Measurements from ENCODE around the gene AMIGO2.
"Not testable (repeated sequence)": the region's sequence is repeated elsewhere in the genome, so short reads cannot be mapped to it uniquely, and the experiment has no call there.

Gene AMIGO2, protein sequence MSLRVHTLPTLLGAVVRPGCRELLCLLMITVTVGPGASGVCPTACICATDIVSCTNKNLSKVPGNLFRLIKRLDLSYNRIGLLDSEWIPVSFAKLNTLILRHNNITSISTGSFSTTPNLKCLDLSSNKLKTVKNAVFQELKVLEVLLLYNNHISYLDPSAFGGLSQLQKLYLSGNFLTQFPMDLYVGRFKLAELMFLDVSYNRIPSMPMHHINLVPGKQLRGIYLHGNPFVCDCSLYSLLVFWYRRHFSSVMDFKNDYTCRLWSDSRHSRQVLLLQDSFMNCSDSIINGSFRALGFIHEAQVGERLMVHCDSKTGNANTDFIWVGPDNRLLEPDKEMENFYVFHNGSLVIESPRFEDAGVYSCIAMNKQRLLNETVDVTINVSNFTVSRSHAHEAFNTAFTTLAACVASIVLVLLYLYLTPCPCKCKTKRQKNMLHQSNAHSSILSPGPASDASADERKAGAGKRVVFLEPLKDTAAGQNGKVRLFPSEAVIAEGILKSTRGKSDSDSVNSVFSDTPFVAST

DNA sequence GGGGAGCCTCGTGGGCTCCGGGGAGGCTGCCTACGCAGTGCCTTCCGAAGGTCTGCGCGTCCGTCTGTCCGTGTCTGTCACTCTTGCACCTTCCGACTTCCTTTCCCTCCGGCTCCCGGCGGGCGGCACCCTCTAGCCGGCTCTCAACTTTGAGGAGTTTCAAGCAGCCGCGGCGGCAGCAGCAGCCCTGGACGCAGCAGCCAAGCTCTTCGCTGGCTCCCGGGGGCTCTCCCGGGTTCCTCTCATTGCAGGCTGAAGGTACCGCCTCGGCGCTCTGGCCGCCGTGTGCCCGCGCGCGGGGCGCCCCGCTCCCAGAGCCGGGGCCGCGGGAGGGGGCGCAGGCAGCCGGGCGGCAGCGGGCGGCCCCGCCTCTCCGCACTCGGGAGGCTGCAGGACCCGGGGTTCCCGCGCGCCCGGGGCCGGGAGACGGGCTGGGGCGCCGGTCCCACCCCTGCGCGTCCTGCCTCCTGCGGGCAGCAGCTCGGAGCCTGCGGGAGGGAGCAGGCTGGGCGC is at the start of gene AMIGO2, which contains the start of gene PCED1B:
Gene AMIGO2, minus strand, starts transcription at position 492 of the 513 bp plus-strand sequence. CDS start 957 bp downstream, outside the sequence.
Gene PCED1B, plus strand, starts transcription at position 154 of the 513 bp plus-strand sequence. CDS start 155,443 bp downstream, outside the sequence.
- DNase-seq: no peak

DNA sequence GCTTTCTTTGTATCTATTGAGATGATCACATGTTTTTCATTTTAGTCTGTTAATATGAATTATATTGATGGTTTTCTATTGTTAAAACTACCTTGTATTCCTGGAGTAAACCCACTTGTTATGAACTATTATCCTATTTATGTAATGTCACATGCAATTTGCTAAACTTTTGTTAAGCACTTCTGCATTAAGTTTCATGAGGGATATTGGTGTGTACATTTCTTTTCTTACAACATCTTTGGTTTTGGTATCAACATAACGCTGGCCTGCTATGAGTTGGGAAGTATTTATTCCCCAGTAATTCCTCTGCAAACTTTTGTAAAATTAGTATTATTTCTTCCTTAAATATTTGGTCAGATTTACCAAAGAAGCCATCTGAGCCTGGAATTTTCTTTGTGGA is 46.5 kb upstream of the AMIGO2 start:
- no peak for DNase-seq

- no peak for DNase-seq
Observed at GRCh38 chr12:47124451-47124850, 44.7 kb upstream of the AMIGO2 start.

DNA sequence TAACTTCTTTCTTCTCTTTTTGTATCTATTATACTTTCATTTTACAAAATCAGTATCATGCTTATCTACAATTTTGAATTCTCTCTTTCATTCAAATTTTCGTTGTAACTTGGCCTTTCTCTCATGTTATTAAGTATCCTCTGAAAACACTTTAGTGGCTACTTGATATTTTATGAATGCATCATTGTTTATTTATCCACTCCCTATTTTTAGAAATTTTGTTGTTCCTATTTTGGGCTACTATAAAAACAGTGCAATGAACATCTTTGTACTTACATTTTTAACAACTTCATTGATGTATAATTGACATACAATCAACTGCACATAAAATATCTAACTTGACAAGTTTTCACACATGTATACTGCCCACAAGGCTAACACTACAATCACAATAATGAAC is 44.0 kb upstream of the AMIGO2 start:
- DNase-seq: no peak

- DNase-seq: no peak
Observed at GRCh38 chr12:47122602-47123001, 42.8 kb upstream of the AMIGO2 start.

GRCh38 chr12:47121146-47121545 is 41.4 kb upstream of the AMIGO2 start:
- DNase-seq: no peak

GRCh38 chr12:47120736-47121135 is 41.0 kb upstream of the AMIGO2 start:
- no peak for DNase-seq

DNA sequence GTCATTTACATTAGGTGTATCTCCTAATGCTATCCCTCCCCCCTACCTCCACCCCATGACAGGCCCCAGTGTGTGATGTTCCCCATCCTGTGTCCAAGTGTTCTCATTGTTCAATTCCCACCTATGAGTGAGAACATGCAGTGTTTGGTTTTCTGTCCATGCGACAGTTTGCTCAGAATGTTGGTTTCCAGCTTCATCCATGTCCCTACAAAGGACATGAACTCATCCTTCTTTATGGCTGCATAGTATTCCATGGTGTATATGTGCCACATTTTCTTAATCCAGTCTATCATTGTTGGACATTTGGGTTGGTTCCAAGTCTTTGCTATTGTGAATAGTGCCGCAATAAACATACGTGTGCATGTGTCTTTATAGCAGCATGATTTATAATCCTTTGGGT is 37.5 kb upstream of the AMIGO2 start:
- DNase-seq: not testable (repeated sequence)

- no peak for DNase-seq
Observed at GRCh38 chr12:47114481-47114892, 34.7 kb upstream of the AMIGO2 start.

DNA sequence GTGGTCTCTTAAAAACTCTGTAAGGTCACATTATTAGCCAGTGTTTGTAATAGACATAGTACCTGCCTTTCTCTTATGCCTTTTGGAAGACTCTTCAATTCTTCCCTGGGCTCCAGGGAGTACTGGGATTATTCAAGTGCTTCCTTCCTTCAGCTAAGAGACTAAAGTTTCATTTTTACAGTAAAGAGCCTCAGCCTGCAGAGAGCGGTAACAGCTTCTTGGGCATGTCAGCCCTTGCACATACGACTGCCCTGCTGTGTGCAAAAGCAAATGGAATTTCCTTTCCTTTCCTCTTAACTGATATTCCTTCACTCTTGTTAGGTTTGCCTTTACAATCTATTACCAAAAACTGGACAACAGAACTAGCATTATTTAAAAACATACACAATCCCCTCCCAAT is 32.9 kb upstream of the AMIGO2 start:
- DNase-seq: no peak

GRCh38 chr12:47111854-47112253 is 32.1 kb upstream of the AMIGO2 start:
- DNase-seq: no peak

GRCh38 chr12:47111392-47111778 is 31.6 kb upstream of the AMIGO2 start:
- no peak for DNase-seq

DNA sequence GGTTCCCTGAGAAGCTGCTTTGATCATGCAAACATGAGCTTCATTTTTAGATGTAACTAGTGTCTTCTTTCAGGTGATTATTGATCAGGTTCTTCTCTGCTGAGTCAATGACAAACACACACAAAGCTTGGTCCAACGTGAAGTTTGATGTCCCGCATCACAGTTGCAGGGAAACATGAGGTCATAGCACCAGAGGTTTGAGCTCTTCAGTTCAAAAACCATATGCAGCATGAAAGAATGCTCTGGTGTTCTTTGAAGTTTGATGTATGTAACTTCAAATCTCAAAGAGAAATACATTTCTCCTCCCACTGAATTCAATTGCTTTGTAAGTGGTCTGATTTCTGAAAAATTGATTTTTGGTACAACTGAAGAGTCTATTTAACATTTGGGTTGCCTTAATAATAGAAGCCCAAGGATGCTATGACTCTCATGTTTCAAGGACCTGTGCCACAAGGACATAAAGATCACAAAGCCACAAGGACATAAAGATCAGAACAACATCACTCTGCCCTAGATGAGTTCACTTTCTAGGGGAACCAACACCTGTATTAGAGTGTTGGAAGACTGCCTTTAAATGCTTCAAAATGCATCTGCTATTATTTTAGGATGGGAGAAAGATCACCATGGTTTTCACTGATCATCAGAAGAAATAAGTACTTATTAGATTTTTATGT is 31.1 kb upstream of the AMIGO2 start:
- no peak for DNase-seq

DNA sequence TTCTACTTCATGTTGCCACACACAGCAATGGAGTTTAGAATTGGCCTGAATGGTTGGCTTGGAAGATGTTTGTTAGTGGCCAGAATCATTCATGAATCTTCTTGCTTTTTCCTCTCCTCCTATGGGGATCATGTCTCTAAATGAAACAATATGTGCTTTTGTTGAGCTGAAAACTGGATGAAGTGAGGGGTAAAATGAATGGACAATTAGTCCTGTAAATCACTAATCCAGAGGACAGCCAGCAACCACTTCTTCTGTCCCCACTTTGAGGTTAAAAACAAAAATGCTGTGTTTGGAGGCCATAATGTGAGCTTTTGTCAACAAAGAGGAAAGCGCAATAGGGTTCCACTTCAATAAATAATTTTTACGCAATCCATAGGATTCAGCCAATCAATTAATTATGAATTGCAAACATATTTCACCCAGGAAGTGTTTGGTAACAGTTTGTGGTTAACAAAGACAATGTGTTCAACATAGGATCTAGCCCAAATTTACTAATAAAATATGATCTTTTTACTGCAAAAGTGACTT is 30.3 kb upstream of the AMIGO2 start:
- no peak for DNase-seq

- no peak for DNase-seq
Observed at GRCh38 chr12:47107926-47108325, 28.2 kb upstream of the AMIGO2 start.

DNA sequence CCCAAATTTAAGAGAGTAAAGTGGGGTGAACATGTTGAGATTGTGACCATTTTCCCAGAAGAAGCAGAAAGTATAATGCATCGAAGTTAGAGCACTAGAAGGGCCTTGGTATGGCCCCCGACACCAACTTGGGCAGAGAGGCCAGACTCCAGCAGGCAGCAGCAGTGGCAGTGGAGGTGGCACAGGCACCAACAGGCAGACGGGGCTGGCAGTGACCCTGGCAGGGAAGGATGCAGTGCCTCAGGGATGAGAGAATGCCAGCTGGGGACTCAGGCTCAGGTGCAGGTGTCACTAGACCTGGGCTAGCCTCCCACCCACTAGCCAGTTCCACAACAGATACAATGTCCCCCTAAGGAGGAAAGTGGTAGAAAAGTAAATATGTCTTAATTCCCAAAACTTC is 27.7 kb upstream of the AMIGO2 start:
- DNase-seq: no peak

GRCh38 chr12:47105914-47106674 is 26.3 kb upstream of the AMIGO2 start:
- no peak for DNase-seq

- DNase-seq: no peak
Observed at GRCh38 chr12:47102845-47103651, 23.3 kb upstream of the AMIGO2 start.

DNA sequence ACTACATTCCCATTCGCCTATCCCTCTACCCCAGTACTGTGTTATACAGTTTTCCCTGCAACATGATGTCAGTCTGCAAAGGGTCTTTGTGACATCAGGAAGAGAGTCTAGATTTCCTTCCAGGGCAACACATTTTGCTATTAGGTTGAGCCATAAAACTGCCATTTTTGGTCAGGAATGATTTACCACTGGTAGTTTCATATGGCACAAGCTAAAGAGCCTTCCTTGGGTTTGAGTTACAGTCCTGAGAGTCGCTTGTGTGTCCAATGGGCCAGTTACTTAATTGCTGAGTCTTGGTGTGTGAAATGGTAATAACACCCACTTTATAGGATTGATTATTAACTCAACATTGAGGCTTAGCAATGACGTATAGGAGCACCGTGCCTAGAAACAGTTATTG is 22.6 kb upstream of the AMIGO2 start:
- DNase-seq: no peak

DNA sequence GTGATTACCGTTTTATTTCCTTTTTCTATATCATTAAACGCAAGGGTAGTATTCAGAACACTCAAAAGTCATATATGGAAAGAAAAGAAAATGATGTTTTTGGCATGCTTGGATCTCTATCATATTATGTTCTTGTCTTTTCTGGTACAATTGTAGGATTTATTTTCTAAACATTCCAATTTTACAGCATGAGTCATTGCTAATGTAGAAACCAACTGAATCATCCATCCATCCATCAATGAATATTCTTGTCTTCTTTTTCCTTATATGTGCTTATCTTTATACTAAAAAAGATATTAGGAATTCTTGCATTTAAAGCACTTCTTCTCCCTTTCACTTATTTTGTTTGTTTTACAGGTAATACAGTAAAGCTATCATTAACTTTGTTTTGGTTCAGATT is 20.4 kb upstream of the AMIGO2 start:
- DNase-seq: no peak

DNA sequence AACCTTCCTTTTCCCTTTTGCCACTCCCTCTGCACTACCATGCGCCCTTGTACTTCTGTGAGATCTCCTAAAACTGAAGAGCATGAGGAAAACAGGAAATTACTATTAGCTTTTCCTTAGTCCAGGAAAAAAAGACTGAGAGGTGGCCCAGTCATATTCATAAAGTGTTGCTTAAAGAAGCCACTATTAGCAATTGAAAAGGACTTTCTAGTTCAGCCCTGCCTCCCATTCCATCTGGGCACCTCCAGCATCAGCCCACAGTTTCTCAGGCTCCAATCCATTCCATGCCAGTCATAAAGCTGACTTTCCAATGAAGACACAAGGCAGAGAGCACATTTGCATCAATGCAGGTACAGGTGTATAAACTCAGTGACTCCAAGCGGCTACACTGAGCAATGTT is 19.9 kb upstream of the AMIGO2 start:
- DNase-seq: no peak

DNA sequence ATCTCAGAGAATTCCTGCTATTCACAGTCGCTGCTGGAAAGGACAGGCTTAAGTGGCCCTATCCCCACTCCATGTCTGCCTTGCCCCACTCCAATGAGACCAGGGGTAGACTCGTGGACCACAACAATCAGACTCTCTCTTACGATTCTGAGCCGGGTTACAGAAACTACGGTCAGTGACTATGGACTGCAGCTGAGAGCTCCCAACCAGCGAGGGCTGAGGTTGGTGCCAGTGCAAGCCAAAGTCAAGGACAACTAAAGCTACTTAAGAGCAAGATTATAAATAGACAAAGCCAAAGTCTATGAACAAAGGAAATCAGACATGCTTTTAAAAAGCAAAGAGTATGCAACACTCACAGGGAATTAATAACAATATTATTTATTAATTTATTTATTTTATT is 18.3 kb upstream of the AMIGO2 start:
- no peak for DNase-seq

All from DMS 273 treated with DMSO at 0.1 percent for 48 hours (cell line).